ENCODE data around the gene VAV2.

Gene VAV2

DNA sequence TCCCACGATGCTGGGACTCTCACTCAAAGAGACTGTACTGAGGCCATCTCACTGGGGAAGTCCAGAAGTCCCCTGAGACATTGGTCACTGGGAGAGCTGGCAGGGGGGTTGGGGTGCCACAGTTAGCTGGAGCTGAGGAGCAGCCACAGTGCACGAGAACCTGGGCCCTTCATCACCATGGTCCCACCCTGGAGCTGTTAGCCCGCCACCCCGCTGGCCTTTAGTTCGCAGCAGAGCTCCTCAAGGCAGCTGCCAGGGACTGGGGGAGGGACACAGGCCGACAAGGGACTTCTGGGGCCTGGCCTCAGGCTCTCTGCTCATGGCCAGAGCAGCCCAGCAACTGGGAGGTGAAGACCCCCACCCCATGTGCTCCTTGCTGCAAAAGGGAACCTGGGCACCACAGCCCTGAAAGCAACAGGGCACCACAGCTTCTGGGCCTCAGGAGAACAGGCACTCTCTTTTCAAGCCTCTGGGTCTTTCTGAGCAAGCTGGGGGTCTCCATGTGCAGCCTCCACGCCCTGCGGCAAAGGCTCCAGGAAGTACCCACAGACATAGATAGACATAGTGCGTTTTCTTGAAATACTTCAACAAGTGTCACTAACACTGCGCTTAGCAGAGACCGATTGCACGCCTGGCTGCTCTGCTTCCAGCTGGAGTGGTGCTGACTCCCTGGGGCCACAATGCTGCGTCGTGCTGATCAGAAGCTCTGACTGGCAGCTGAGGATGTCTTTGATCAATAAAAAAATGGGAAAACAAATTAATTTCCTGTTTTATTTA is 46.0 kb downstream of the VAV2 start:
- Mint-ChIP-seq H3K4me3 (peak overlapping the region; percentile 62), H3K9me3 (no peaks in the 10 kb centered on the region), H3K4me1 (ENCODE audit: low read depth) (peaks cover 20% of the 10 kb centered on the region), H3K36me3 (ENCODE audit: low read depth) (peaks cover 7% of the 10 kb centered on the region), H3K27ac (peak overlapping the region; percentile 53), H3K27me3 (no peaks in the 10 kb centered on the region)
- intact Hi-C loops (cut with micrococcal nuclease), result no loop called here

DNA sequence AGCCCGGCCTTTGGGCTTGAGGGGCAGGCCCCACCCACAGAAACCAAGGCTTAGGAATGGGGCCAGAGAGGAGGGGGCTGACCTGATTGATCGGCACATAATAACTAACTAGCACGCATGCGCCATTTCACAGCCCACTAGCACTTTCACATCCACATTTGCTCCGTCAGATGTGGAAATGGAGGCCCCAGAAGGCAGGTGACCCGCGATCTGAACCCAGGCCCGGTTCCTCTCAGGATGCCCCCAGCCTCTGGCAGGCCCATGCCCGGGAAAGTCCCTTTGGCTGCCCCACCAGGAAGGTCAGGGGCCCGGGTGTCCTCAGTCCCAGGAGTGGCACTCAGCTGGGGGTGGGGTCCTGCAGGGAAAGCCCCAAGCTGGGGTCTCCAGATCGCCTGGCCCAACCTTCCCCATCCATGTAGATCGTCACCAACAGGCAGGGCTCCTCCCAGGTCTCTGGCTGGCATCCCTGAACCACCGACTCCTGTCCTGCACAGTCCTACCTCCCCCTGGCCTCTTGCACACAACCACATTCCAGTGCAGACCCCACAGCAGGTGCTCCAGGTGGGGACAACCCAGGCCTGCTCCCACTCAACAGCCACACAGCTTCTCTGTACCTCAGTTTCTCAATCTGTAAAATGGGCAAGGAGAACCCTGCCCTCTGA is 46.7 kb downstream of the VAV2 start:
- no peaks in the 10 kb centered on the region for H3K27me3 Mint-ChIP-seq
- intact Hi-C loops (cut with micrococcal nuclease), result no loop called here
- peaks cover 20% of the 10 kb centered on the region for H3K4me1 Mint-ChIP-seq (ENCODE audit: low read depth)
- H3K9me3 Mint-ChIP-seq, result no peaks in the 10 kb centered on the region
- H3K4me3 Mint-ChIP-seq, result peak overlapping the region; percentile 62
- peaks cover 7% of the 10 kb centered on the region for H3K36me3 Mint-ChIP-seq (ENCODE audit: low read depth)
- peak overlapping the region; percentile 53 for H3K27ac Mint-ChIP-seq

DNA sequence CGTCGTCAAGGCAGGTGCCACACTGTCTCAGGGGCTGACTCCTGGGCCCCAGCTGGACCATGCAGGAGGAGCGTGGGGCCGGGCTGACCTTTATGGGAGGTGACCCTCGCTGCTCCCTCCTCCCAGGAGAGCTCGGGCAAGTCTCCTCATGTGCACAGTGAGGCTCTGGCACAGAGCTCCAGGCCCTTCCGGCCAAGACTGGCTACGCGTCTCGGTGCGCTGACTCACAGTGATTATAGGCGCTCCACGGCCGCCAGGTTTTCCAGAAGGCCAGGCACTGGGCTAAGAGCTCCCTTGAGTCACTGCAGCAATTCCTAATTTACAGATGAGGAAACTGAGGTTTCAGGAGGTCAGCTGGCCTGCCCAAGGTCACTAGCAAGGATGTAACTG is 47.4 kb downstream of the VAV2 start:
- peaks cover 7% of the 10 kb centered on the region for H3K36me3 Mint-ChIP-seq (ENCODE audit: low read depth)
- H3K9me3 Mint-ChIP-seq, result no peaks in the 10 kb centered on the region
- H3K27me3 Mint-ChIP-seq, result no peaks in the 10 kb centered on the region
- intact Hi-C loops (cut with micrococcal nuclease), result no loop called here
- H3K4me3 Mint-ChIP-seq, result no peak overlapping the region
- peak overlapping the region; percentile 53 for H3K27ac Mint-ChIP-seq
- H3K4me1 Mint-ChIP-seq (ENCODE audit: low read depth), result peaks cover 20% of the 10 kb centered on the region

DNA sequence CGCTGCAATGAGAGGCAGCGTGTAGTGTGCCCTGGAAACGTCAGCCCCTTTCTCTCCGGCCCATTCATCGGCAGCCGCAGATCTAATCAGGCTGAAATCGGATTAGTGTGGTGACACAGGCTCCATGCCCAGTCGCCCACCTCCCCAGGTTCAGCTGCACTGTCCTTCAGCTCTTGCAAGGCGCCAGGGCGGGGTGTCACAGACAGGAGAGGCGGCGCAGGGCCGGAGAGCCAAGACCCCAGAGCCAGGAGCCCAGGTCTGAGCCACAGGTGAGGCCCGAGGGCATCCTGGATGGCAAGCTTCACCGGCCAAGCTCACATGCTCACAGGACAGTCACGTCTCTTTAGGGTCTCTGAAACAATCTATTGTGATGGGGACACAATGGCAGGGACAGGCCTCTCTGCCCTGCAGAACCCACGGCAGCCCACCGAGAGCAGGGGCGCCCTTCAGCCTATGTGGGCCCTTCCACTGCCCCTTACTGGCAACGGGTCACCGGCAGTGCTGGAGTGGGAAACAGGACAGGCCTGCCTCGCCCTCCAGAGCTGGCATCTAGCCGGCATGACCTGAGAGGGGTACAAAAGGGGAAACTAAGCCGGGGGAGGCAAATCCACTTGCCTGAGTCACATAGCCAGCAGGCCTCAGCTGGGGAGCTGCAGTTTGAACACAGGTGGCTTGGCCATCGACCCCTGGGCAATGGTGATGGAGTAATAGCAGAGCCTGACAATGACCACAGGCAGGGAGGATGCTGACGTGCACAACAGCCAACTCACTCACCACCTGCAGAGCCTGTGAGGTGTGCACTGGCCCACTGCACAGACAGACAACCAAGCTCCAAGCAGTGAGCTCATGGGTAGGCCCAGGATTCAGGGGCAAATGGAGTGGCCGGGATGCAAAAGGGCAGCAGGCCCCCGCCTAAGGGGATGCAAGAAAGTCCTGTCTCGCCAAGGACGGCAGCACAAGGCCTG is 48.1 kb downstream of the VAV2 start:
- Mint-ChIP-seq H3K27ac (no peak overlapping the region), H3K9me3 (no peaks in the 10 kb centered on the region), H3K4me3 (no peak overlapping the region), H3K36me3 (ENCODE audit: low read depth) (peaks cover 7% of the 10 kb centered on the region), H3K4me1 (ENCODE audit: low read depth) (peaks cover 26% of the 10 kb centered on the region), H3K27me3 (no peaks in the 10 kb centered on the region)
- intact Hi-C loops (cut with micrococcal nuclease), result no loop called here

DNA sequence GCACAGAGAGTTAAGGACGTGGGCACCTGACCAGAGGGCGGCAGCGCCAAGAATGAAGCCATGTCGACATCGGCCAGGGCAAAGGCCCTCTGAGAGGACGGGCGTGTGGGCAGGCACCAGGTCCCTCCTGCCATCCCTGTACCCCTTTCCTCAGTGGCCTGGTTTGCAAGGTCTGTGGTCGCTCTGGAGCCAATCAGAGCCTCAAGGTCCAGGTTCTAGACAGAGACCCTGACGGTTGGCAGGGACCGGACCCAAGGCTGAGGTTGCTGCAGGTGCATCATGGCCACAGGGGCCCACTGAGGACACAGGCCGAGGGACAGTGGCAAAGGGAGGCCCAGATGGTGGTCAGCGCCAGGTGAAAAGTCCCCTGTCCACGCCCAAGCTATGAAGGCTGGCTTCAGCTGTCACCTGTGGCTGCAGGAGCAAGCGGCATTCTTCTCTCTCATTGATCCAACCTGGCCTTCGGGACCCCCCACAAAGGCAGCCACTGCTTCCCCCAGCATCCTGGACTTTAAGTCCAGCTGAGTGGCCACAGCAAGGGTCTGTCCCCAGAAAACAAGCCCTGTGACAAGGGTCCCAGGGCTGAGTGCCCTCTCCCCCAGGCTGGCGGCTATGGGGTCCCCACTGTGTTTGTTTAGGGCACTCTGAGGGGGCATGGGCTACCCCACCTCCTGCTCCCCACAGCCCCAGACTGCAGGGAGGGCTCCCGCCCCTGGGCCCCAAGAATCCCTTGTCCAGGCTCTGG is 48.9 kb downstream of the VAV2 start:
- intact Hi-C loops (cut with micrococcal nuclease), result no loop called here
- no peak overlapping the region for H3K4me3 Mint-ChIP-seq
- peaks cover 4% of the 10 kb centered on the region for H3K36me3 Mint-ChIP-seq (ENCODE audit: low read depth)
- H3K27ac Mint-ChIP-seq, result no peak overlapping the region
- no peaks in the 10 kb centered on the region for H3K9me3 Mint-ChIP-seq
- H3K27me3 Mint-ChIP-seq, result no peaks in the 10 kb centered on the region
- H3K4me1 Mint-ChIP-seq (ENCODE audit: low read depth), result peaks cover 30% of the 10 kb centered on the region

DNA sequence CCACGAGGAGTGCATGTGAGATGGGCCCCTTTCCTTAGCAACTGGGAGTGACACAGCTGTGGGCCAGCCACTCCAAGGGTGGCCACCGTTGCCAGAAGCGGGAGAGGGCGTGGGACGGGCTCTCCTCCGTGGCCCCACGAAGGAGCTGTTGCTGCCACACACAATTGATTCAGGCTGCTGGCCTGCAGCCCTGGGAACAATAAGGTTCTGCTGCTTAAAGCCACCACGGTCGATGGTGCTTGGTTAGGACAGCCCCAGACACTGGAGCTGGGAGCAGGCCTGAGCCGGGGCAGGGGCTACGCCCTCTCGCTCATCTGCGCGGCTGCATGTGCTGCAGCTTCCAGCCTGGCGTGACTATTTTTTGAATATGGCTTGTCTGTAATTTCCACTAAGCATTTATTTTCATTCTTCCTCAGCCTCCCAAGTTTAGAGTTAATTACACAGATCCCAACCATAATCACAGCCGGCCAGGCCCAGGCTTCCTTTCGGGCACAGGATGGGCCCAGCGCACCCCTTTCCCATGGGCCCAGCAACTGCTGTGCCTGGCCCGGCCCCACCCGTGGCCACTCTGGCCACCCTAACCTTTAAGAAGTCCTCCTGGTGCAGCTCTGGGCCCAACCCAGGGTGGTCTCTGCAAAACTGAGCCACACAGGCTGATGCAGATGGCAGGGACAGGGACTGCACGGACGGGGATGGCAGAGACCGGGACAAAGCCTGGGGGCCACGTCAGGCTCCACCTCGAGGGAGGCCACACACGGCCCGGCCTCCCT is 49.7 kb downstream of the VAV2 start:
- intact Hi-C loops (cut with micrococcal nuclease), result no loop called here
- peaks cover 30% of the 10 kb centered on the region for H3K4me1 Mint-ChIP-seq (ENCODE audit: low read depth)
- H3K27ac Mint-ChIP-seq, result no peak overlapping the region
- H3K27me3 Mint-ChIP-seq, result no peaks in the 10 kb centered on the region
- no peak overlapping the region for H3K4me3 Mint-ChIP-seq
- H3K36me3 Mint-ChIP-seq (ENCODE audit: low read depth), result no peaks in the 10 kb centered on the region
- H3K9me3 Mint-ChIP-seq, result no peaks in the 10 kb centered on the region

DNA sequence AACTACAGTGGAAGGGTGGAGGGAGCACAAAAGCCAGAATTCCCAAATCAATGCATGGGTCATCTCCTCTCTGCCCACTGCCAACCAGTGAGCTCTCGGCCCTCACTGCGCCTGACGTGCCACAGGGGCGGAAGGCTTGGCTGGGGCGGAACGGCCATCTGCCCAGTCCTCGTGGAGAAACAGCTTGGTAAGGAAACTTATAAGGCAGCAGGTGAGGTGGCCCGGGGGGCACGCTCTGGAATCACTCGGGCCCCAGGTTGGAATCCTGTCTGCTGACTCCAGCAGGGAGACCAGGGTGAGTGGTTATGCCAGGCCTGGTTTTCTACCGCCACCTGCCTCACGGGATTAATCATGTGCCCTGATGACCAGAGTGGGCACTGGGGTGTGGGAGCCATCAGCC is 52.3 kb downstream of the VAV2 start:
- Mint-ChIP-seq H3K4me3 (no peak overlapping the region), H3K4me1 (ENCODE audit: low read depth) (peaks cover 14% of the 10 kb centered on the region), H3K27me3 (no peaks in the 10 kb centered on the region), H3K9me3 (no peaks in the 10 kb centered on the region), H3K27ac (no peak overlapping the region), H3K36me3 (ENCODE audit: low read depth) (peaks cover 11% of the 10 kb centered on the region)
- intact Hi-C loops (cut with micrococcal nuclease), result no loop called here

DNA sequence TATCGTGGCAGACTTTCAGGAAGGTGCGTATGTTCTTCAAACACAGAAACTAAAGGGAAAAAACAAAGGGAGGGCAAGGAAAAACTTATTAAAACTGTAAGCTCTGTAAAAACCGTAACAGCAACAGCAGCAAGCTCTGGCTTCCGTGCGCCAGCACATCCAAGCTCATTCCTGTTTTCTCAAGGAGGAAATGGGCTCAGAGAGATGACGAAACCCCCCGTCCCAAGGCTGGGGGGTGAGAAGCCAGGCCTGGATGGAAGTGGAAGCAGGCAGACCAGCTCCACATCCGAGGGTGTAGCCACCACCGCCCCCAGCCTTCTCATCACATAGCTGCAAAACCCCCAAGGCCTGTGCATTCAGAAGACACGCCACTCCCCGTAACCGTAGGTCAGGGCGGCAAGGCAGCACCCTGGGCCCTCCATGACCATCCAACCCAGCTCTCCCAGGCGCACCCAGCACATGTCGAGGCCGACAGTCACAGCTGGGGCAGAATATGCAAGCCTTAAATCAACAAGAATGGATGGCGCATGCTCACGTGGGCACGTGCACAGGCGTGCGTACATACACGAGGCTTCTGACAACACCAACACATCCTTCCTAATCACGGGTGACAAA is 52.8 kb downstream of the VAV2 start:
- peaks cover 11% of the 10 kb centered on the region for H3K4me1 Mint-ChIP-seq (ENCODE audit: low read depth)
- intact Hi-C loops (cut with micrococcal nuclease), result no loop called here
- no peaks in the 10 kb centered on the region for H3K9me3 Mint-ChIP-seq
- peaks cover 14% of the 10 kb centered on the region for H3K36me3 Mint-ChIP-seq (ENCODE audit: low read depth)
- no peak overlapping the region for H3K27ac Mint-ChIP-seq
- no peaks in the 10 kb centered on the region for H3K27me3 Mint-ChIP-seq
- no peak overlapping the region for H3K4me3 Mint-ChIP-seq

DNA sequence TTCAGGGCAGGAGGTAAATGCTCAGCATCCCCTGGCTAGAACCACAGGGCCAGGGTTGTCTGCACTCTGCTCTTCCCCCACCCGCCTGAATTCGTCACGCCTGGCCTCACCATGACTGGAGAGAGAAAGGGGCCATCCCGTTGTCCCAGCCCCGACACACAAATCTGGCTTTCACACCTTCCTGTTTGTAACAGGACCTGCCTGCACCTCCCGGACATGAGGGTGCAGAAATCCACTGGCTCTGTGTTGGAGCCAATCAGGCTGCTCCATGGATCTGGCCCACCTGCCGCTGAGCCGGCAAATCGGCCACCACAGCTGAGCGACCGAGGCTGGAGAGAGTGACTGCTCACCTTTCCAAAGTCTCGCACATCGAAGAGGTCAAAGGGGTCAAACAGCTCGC is 53.4 kb downstream of the VAV2 start:
- H3K27me3 Mint-ChIP-seq, result no peaks in the 10 kb centered on the region
- no peak overlapping the region for H3K4me3 Mint-ChIP-seq
- H3K36me3 Mint-ChIP-seq (ENCODE audit: low read depth), result peaks cover 19% of the 10 kb centered on the region
- intact Hi-C loops (cut with micrococcal nuclease), result no loop called here
- H3K9me3 Mint-ChIP-seq, result peaks cover 2% of the 10 kb centered on the region
- peaks cover 11% of the 10 kb centered on the region for H3K4me1 Mint-ChIP-seq (ENCODE audit: low read depth)
- no peak overlapping the region for H3K27ac Mint-ChIP-seq

DNA sequence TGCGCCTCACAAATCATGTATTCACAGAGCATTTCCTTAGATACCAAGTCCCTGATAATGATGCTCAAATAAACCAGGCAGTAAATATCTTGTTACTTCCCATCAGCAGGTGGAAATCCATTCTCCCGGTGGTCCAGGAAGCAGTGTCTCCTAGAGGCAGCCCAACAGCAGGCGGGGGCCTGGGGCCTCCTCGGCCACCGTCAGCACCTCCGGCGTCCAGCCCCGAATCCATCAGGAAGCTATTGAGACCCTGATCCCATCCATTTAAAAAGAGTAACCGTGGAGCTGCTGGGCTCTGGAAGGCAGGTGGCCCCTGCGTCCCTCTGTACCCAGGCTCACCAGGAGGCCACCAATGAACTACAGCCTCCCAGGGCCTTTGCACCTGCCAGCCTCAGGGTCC is 54.0 kb downstream of the VAV2 start:
- Mint-ChIP-seq H3K36me3 (ENCODE audit: low read depth) (peaks cover 26% of the 10 kb centered on the region), H3K27ac (no peak overlapping the region), H3K9me3 (peaks cover 9% of the 10 kb centered on the region), H3K4me3 (no peak overlapping the region), H3K4me1 (ENCODE audit: low read depth) (peaks cover 17% of the 10 kb centered on the region), H3K27me3 (no peaks in the 10 kb centered on the region)
- intact Hi-C loops (cut with micrococcal nuclease), result no loop called here

DNA sequence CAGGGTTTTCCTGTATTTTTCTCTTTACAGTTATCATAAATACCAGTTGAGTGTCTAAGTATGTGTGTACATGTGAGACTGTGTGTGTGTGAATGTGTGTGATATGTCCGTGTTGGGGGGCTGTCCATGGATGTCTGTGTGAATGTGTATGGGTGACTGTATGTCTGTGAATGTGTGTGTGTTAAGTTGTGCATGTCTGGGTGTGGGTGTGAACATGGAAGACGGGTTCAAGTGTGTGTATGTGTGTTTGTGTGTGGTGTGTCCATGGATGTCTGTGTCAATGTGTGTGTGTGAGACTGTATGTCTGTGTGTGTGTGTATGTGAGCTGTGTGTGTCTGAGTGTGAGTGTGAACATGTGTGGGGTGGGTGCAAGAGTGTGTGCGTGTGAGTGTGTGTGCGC is 55.0 kb downstream of the VAV2 start:
- intact Hi-C loops (cut with micrococcal nuclease), result no loop called here
- Mint-ChIP-seq H3K4me1 (ENCODE audit: low read depth) (peaks cover 18% of the 10 kb centered on the region), H3K4me3 (no peak overlapping the region), H3K36me3 (ENCODE audit: low read depth) (peaks cover 28% of the 10 kb centered on the region), H3K9me3 (peaks cover 11% of the 10 kb centered on the region), H3K27ac (no peak overlapping the region), H3K27me3 (no peaks in the 10 kb centered on the region)

DNA sequence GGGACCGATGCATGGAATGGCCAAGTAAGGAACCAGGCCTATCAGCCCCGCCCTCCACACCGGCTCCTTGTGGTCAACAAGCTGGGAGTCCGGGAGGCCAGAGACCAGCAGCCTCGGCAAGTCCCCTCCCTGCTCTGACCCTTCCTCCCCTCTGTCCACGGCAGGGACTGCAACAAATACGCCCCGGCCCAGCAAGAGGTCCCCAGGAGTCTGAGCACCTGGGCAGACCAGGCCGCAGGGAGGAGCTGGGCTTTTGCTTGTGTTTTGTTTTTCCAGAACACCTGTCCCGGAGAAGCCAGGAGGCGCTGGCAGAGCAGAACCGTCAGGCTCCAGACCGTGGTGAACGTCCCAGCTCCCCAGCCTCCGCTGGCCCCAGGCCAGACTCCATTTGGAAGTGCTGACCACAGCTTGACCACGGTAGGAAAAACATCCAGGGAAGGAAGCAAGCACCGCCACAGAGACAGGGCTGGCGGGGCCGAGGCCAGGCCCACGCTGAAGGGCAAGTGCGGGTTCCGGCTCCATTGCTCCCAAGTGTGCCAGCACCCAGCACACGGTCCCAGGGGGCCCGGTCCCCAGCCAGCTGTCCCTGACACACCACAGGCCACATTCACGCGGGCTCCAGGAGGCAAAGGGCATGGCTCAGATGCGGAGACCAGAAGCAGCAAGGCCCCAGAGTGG is 56.7 kb downstream of the VAV2 start:
- peaks cover 35% of the 10 kb centered on the region for H3K36me3 Mint-ChIP-seq (ENCODE audit: low read depth)

More for the DNA sequence above, 56.7 kb downstream of the VAV2 start:
- Mint-ChIP-seq H3K27me3 (no peaks in the 10 kb centered on the region), H3K4me3 (no peak overlapping the region), H3K4me1 (ENCODE audit: low read depth) (peaks cover 18% of the 10 kb centered on the region), H3K27ac (no peak overlapping the region), H3K9me3 (peaks cover 11% of the 10 kb centered on the region)
- intact Hi-C loops (cut with micrococcal nuclease), result no loop called here

Measured in dendritic cell treated with granulocyte-macrophage colony-stimulating factor and Interleukin-4, amounts not matched to agents 40 ng/mL and 50 ng/mL, for 4 days (primary cell).